Measurements from ENCODE around the gene PHKB.
A peak's percentile ranks its signal among the peaks of the same experiment; 100 is the strongest.

Gene PHKB

GRCh38 chr16:47519996-47520679 lies 59.0 kb downstream of the PHKB start:
- H3K4me1 Mint-ChIP-seq, result no peaks in the 10 kb centered on the region
- no peak overlapping the region for H3K4me3 Mint-ChIP-seq
- no peak overlapping the region for H3K27ac Mint-ChIP-seq
- H3K27me3 Mint-ChIP-seq (ENCODE audit: low read depth), result no peaks in the 10 kb centered on the region
- TF ChIP-seq CTCF (IDR thresholded peaks at IDR 0.05; ENCODE audit: unreplicated experiment in 3 of 3), result no peak
- H3K36me3 Mint-ChIP-seq (ENCODE audit: low read depth), result peaks cover 34% of the 10 kb centered on the region
- H3K9me3 Mint-ChIP-seq, result peaks cover 4% of the 10 kb centered on the region

GRCh38 chr16:47523342-47524006 lies 62.3 kb downstream of the PHKB start:
- no peak overlapping the region for H3K4me3 Mint-ChIP-seq
- H3K4me1 Mint-ChIP-seq, result no peaks in the 10 kb centered on the region
- H3K36me3 Mint-ChIP-seq (ENCODE audit: low read depth), result peaks cover 25% of the 10 kb centered on the region
- TF ChIP-seq CTCF (IDR thresholded peaks at IDR 0.05; ENCODE audit: unreplicated experiment in 3 of 3), result no peak
- H3K9me3 Mint-ChIP-seq, result peaks cover 4% of the 10 kb centered on the region
- H3K27ac Mint-ChIP-seq, result peak overlapping the region in 1 of 3 experiments; percentile 13
- no peaks in the 10 kb centered on the region for H3K27me3 Mint-ChIP-seq (ENCODE audit: low read depth)

- H3K4me1 Mint-ChIP-seq, result no peaks in the 10 kb centered on the region
- peak overlapping the region in 1 of 3 experiments; percentile 13 for H3K27ac Mint-ChIP-seq
- H3K4me3 Mint-ChIP-seq, result no peak overlapping the region
- no peaks in the 10 kb centered on the region for H3K27me3 Mint-ChIP-seq (ENCODE audit: low read depth)
- H3K36me3 Mint-ChIP-seq (ENCODE audit: low read depth), result peaks cover 25% of the 10 kb centered on the region
- no peak for TF ChIP-seq CTCF (IDR thresholded peaks at IDR 0.05; ENCODE audit: unreplicated experiment in 3 of 3)
- H3K9me3 Mint-ChIP-seq, result peaks cover 4% of the 10 kb centered on the region
These were observed 62.9 kb downstream of the PHKB start for GRCh38 chr16:47524007-47524405.

DNA sequence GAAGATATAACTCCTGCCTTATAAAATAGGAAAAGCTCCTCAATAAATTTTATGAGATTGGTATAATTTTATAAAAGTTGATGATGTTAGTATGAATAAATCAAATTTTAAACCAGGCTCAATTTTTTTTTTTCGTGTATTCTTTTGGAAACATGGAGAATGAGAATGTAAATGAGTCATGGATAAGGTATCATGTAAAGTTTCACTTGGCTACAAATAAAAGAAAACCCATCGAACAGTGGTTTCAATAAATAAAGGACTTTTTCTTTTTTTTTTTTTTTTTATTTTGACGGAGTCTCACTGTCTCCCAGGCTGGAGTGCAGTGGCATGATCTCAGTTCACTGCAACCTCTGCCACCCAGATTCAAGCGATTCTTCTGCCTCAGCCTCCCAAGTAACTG lies 67.3 kb downstream of the PHKB start:
- no peak for TF ChIP-seq CTCF (IDR thresholded peaks at IDR 0.05; ENCODE audit: unreplicated experiment in 3 of 3)
- Mint-ChIP-seq H3K27ac (no peak overlapping the region), H3K4me3 (no peak overlapping the region), H3K4me1 (no peaks in the 10 kb centered on the region), H3K27me3 (ENCODE audit: low read depth) (no peaks in the 10 kb centered on the region), H3K9me3 (peaks cover 4% of the 10 kb centered on the region), H3K36me3 (ENCODE audit: low read depth) (peaks cover 8% of the 10 kb centered on the region)

DNA sequence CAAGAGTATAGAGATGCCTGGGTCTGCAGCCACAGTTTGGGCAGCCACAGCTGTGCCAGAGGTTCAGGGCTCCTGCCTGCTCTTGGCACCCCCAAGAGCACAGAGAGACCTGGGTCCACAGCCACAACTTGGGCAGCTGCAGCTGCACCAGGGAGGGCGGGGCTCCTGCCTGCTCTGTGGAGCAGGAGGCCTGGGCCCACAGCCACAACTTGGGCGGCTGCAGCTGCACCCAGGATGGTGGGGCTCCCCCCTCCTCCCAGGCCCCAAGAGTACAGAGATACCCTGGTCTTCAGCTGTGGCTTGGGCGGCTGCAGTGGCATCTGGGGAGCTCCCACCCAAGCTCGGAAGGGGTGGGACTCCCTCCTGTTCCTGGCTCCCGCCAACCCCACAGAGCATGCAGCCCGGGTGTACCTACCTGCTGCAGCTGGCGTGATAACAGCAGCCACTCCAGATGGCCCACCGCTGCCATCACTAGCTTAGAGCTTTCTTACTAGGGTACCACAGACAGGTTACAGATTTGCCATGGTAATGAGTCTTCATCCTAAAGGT lies 72.7 kb downstream of the PHKB start:
- H3K9me3 Mint-ChIP-seq, result peaks cover 2% of the 10 kb centered on the region
- no peak overlapping the region for H3K27ac Mint-ChIP-seq
- H3K4me1 Mint-ChIP-seq, result no peaks in the 10 kb centered on the region
- H3K27me3 Mint-ChIP-seq (ENCODE audit: low read depth), result no peaks in the 10 kb centered on the region
- TF ChIP-seq CTCF (IDR thresholded peaks at IDR 0.05; ENCODE audit: unreplicated experiment in 3 of 3), result no peak
- no peak overlapping the region for H3K4me3 Mint-ChIP-seq
- H3K36me3 Mint-ChIP-seq (ENCODE audit: low read depth), result peaks cover 23% of the 10 kb centered on the region
